ENCODE data around the gene DTD2.

DNA sequence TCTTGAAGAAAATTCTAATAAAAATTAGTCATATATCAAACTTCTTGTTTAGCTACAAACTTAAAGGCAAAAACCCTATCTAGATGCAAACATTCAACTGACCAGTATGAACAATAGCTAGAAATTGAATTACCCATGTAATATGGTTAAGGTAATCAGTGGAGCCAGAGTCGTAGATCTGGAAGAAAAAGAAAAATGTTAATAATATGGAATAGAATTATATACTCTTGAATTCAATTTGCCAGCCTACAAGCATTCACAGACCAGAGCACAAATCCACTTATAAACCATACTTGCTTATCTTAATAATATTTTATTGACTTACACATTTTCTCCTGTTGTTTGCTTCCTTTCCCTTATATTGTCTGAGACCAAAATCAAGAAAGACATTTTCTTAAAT lies 29.3 kb downstream of the DTD2 start:
- TF ChIP-seq SP1 (IDR thresholded peaks at IDR 0.05) (no peak), NFRKB (IDR thresholded peaks at IDR 0.05) (no peak), PKNOX1 (IDR thresholded peaks at IDR 0.05) (no peak), FOXM1 (IDR thresholded peaks at IDR 0.05; ENCODE audit: borderline replicate concordance) (no peak), CTBP1 (IDR thresholded peaks at IDR 0.05; ENCODE audit: borderline replicate concordance) (no peak), TARDBP (IDR thresholded peaks at IDR 0.05) (no peak), SUZ12 (IDR thresholded peaks at IDR 0.05) (no peak), BHLHE40 (IDR thresholded peaks at IDR 0.05; ENCODE audit: borderline replicate concordance) (no peak), HDGF (IDR thresholded peaks at IDR 0.05; ENCODE audit: borderline replicate concordance) (no peak), FOXK2 (IDR thresholded peaks at IDR 0.05) (no peak), L3MBTL2 (conservative IDR thresholded peaks at IDR 0.05) (no peak)

All from HEK293T (cell line).